ENCODE measurements around the gene ACBD6. TPM values are rescaled to one million over a fixed set of nuclear protein-coding genes. Genes with fewer than 3 reads are reported as not detected.

The ACBD6 gene
- total RNA-seq, 1 donor from 2014 or later, result 33.2 TPM

- no peak for DNase-seq (ENCODE audit: low spot score)
Observed at GRCh38 chr1:180301135-180301742, 201.1 kb downstream of the ACBD6 start.

- DNase-seq (ENCODE audit: low spot score), result no peak
Observed at GRCh38 chr1:180299479-180300221, 202.7 kb downstream of the ACBD6 start.

GRCh38 chr1:180295999-180296398, 206.4 kb downstream of the ACBD6 start:
- no peak for DNase-seq (ENCODE audit: low spot score)

- DNase-seq (ENCODE audit: low spot score), result no peak
Observed at GRCh38 chr1:180294711-180295110, 207.7 kb downstream of the ACBD6 start.

- no peak for DNase-seq (ENCODE audit: low spot score)
Observed at GRCh38 chr1:180291004-180291403, 211.4 kb downstream of the ACBD6 start.

GRCh38 chr1:180290265-180291001, 211.9 kb downstream of the ACBD6 start:
- no peak for DNase-seq (ENCODE audit: low spot score)

GRCh38 chr1:180288940-180289339, 213.4 kb downstream of the ACBD6 start:
- DNase-seq (ENCODE audit: low spot score), result no peak

- no peak for DNase-seq (ENCODE audit: low spot score)
Observed at GRCh38 chr1:180287988-180288705, 214.2 kb downstream of the ACBD6 start.

- no peak for DNase-seq (ENCODE audit: low spot score)
Observed at GRCh38 chr1:180286417-180286816, 216.0 kb downstream of the ACBD6 start.

GRCh38 chr1:180283098-180283497, 219.3 kb downstream of the ACBD6 start:
- no peak for DNase-seq (ENCODE audit: low spot score)

GRCh38 chr1:180282401-180283044, 219.9 kb downstream of the ACBD6 start:
- DNase-seq (ENCODE audit: low spot score), result no peak

GRCh38 chr1:180281490-180281889, 220.9 kb downstream of the ACBD6 start:
- no peak for DNase-seq (ENCODE audit: low spot score)

GRCh38 chr1:180280617-180281016, 221.8 kb downstream of the ACBD6 start:
- DNase-seq (ENCODE audit: low spot score), result no peak

GRCh38 chr1:180279651-180280050, 222.7 kb downstream of the ACBD6 start:
- DNase-seq (ENCODE audit: low spot score), result no peak

GRCh38 chr1:180278596-180279395, 223.6 kb downstream of the ACBD6 start:
- no peak for DNase-seq (ENCODE audit: low spot score)

GRCh38 chr1:180278194-180278515, 224.2 kb downstream of the ACBD6 start:
- no peak for DNase-seq (ENCODE audit: low spot score)

- DNase-seq (ENCODE audit: low spot score), result no peak
Observed at GRCh38 chr1:180277476-180278193, 224.7 kb downstream of the ACBD6 start.

- DNase-seq (ENCODE audit: low spot score), result no peak
Observed at GRCh38 chr1:180275726-180276125, 226.7 kb downstream of the ACBD6 start.

- DNase-seq (ENCODE audit: low spot score), result no peak
Observed at GRCh38 chr1:180274221-180274620, 228.2 kb downstream of the ACBD6 start.

- DNase-seq (ENCODE audit: low spot score), result no peak
Observed at GRCh38 chr1:180273066-180273465, 229.3 kb downstream of the ACBD6 start.

Data from mesenteric fat pad (tissue), 1 donor.